A549 (cell line): ENCODE results near the gene SPINK8. TPM values are rescaled to one million over a fixed set of nuclear protein-coding genes. Genes with fewer than 3 reads are reported as not detected.

ENCODE experiments used
- ATAC-seq, 2 experiments: fragments of 200-7000 bp in 1 of 2; fragments of >200 bp in 1 of 2; cut with Nextera tagmentation in 1 of 2; cut with Tn5 transposase in 1 of 2; 3 replicates each; pipeline versions ENCODE4 v1.8.0 to v1.9.1; 2018 to 2020; ENCODE audit warnings: mild to moderate bottlenecking in 1 of 2, moderate library complexity in 1 of 2
- CTCF ChIA-PET: fragments of 300-600 bp; sonication (Branson Sonifier 250); formaldehyde crosslinking; extraction: SDS; loops from one replicate; lab custom pipeline; 2021; ENCODE audit warnings: antibody characterized with exemption, inconsistent platforms; lab: Yijun Ruan, JAX
- POLR2A ChIA-PET: fragments of 350-600 bp; formaldehyde crosslinking; extraction: SDS; loops from one replicate; lab custom pipeline; 2021; ENCODE audit warnings: antibody characterized with exemption, inconsistent platforms; lab: Yijun Ruan, JAX
- DNase-seq, 2 experiments: peaks; one replicate each; pipeline versions ENCODE4 v3.0.0 to v3.0.0-alpha.2; 2011 to 2016; ENCODE audit warnings: low read depth in 1 of 2, low spot score in 1 of 2
- FAIRE-seq: peaks from 2 replicates; lab custom pipeline; 2011; peaks lifted over from hg19 to GRCh38; lab: Jason Lieb, UNC
- H3K27ac ChIP-seq, 2 experiments: fragments of >200 bp; sonication (Bioruptor Twin); formaldehyde crosslinking; 3 replicates each; pipeline ENCODE4 v1.5.1; 2016 to 2017
- H3K4me1 ChIP-seq: fragments of >200 bp; sonication (Bioruptor Twin); formaldehyde crosslinking; 3 replicates; pipeline ENCODE4 v1.6.1; 2016
- H3K4me2 ChIP-seq: fragments of >200 bp; sonication (Bioruptor Twin); formaldehyde crosslinking; 3 replicates; pipeline ENCODE4 v1.6.1; 2016
- H3K4me3 ChIP-seq: fragments of >200 bp; sonication (Bioruptor Twin); formaldehyde crosslinking; 3 replicates; pipeline ENCODE4 v1.5.1; 2016
- H3K9me3 ChIP-seq: fragments of >200 bp; sonication (Bioruptor Twin); formaldehyde crosslinking; 3 replicates; pipeline ENCODE4 v1.6.1; 2016
- EHF ChIP-seq: fragments of 250-450 bp; sonication (Bioruptor Pico); IDR thresholded peaks from 2 replicates; pipeline ENCODE4 v1.5.0; 2020; ENCODE audit warnings: mild to moderate bottlenecking
- EP300 ChIP-seq, 2 experiments: fragments of >200 bp; sonication (Bioruptor Twin); formaldehyde crosslinking; IDR thresholded peaks; 2 replicates in 1 of 2; 3 replicates in 1 of 2; pipeline ENCODE4 v1.6.1; 2016 to 2017
- FOSL2 ChIP-seq, 2 experiments: fragments of 450-650 bp in 1 of 2; fragments of >200 bp in 1 of 2; sonication (Bioruptor Twin) in 1 of 2; formaldehyde crosslinking; IDR thresholded peaks; 2 replicates each; pipeline versions ENCODE4 v1.5.0 to v1.6.1; 2016 to 2020; ENCODE audit warnings: mild to moderate bottlenecking in 1 of 2, moderate library complexity in 1 of 2
- FOXS1 ChIP-seq: fragments of 250-450 bp; sonication (Bioruptor Pico); IDR thresholded peaks from 2 replicates; pipeline ENCODE4 v1.5.0; 2020; ENCODE audit warnings: mild to moderate bottlenecking, moderate library complexity
- GATA3 ChIP-seq: IDR thresholded peaks from 2 replicates; pipeline ENCODE4 v1.6.1; 2012; ENCODE audit warnings: borderline replicate concordance
- HDAC2 ChIP-seq: fragments of 200-600 bp; sonication (generic); IDR thresholded peaks from 2 replicates; pipeline ENCODE4 v1.6.1; 2016
- JUN ChIP-seq, 2 experiments: fragments of >200 bp; sonication (Bioruptor Twin); formaldehyde crosslinking; IDR thresholded peaks; 2 replicates in 1 of 2; 3 replicates in 1 of 2; pipeline ENCODE4 v1.6.1; 2016 to 2017
- MAFK ChIP-seq: fragments of 450-650 bp; IDR thresholded peaks from 2 replicates; pipeline ENCODE4 v1.6.1; 2014; ENCODE audit not compliant: partially characterized antibody
- MAZ ChIP-seq: fragments of 150-350 bp; IDR thresholded peaks from 2 replicates; pipeline ENCODE4 v1.6.1; 2014; ENCODE audit warnings: antibody characterized with exemption, low read depth, low read length, borderline replicate concordance
- MYC ChIP-seq: IDR thresholded peaks from 2 replicates; pipeline ENCODE4 v1.6.1; 2012; ENCODE audit warnings: mild to moderate bottlenecking, inconsistent platforms, low read length, improper control_type of control experiment, borderline replicate concordance
- NPAS2 ChIP-seq: fragments of 250-450 bp; sonication (Bioruptor Pico); IDR thresholded peaks from 2 replicates; pipeline ENCODE4 v1.8.0; 2022; ENCODE audit warnings: mild to moderate bottlenecking, moderate library complexity, borderline replicate concordance
- NR3C1 ChIP-seq: fragments of >200 bp; sonication (Bioruptor Twin); formaldehyde crosslinking; IDR thresholded peaks from 3 replicates; pipeline ENCODE4 v1.6.1; 2017
- POLR2AphosphoS2 ChIP-seq: conservative IDR thresholded peaks from 2 replicates; pipeline ENCODE4 v1.6.1; 2012; ENCODE audit warnings: low read length, improper control_type of control experiment, inconsistent platforms
- RCOR1 ChIP-seq: fragments of 150-350 bp; IDR thresholded peaks from 2 replicates; pipeline ENCODE4 v1.6.1; 2014; ENCODE audit warnings: antibody characterized with exemption, low read length, low read depth
- SREBF2 ChIP-seq: fragments of 450-650 bp; IDR thresholded peaks from 2 replicates; pipeline ENCODE4 v1.6.1; 2014; ENCODE audit warnings: mild to moderate bottlenecking, moderate library complexity
- TFCP2L1 ChIP-seq: fragments of 250-450 bp; sonication (Bioruptor Pico); IDR thresholded peaks from 2 replicates; pipeline ENCODE4 v1.5.0; 2021; ENCODE audit warnings: mild to moderate bottlenecking
- TP53 ChIP-seq: fragments of 250-450 bp; sonication (Bioruptor Pico); IDR thresholded peaks from 2 replicates; pipeline ENCODE4 v1.5.0; 2021; ENCODE audit warnings: mild to moderate bottlenecking, moderate library complexity
- WGBS: methylation state at CpG from one replicate; pipeline ENCODE4 v1.1.6; 2017; ENCODE audit errors: missing lambda C conversion rate; 5-methylcytosine and 5-hydroxymethylcytosine counted together
- polyA plus RNA-seq, 4 experiments: library from polyadenylated mRNA; depleted of rRNA in 3 of 4; stranded (reverse); fragments of >200 nt; fragmentation: RNase III in 1 of 4; extraction: RNeasy Plus Mini Kit Qiagen cat#74134 plus additional on column Dnase treatment in 1 of 4; gene quantifications; 2 replicates in 3 of 4; 3 replicates in 1 of 4; pipeline ENCODE4 v1.2.3, GENCODE V29; 2011 to 2017
- TF ChIP-seq, protein P1 (sequence below): fragments of 250-450 bp; sonication (Bioruptor Pico); IDR thresholded peaks from 2 replicates; pipeline ENCODE4 v1.5.0; 2021; ENCODE audit warnings: mild to moderate bottlenecking, moderate library complexity, borderline replicate concordance
- TF ChIP-seq, protein P2 (sequence below): fragments of 150-350 bp; IDR thresholded peaks from 2 replicates; pipeline ENCODE4 v1.6.1; 2014; ENCODE audit warnings: low read depth, mild to moderate bottlenecking, low read length
- TF ChIP-seq, protein P3 (sequence below): fragments of 250-450 bp; sonication (Bioruptor Pico); IDR thresholded peaks from 2 replicates; pipeline ENCODE4 v1.5.0; 2020; ENCODE audit warnings: low read depth, mild to moderate bottlenecking, moderate library complexity
- TF ChIP-seq, protein P4 (sequence below): IDR thresholded peaks from 2 replicates; pipeline ENCODE4 v1.6.1; 2012; ENCODE audit warnings: low read depth, borderline replicate concordance
- TF ChIP-seq, protein P5 (sequence below): fragments of >200 bp; sonication (Bioruptor Twin); formaldehyde crosslinking; IDR thresholded peaks from 3 replicates; pipeline ENCODE4 v1.5.1; 2016
- TF ChIP-seq, protein P6 (sequence below): fragments of 200-600 bp; sonication (generic); IDR thresholded peaks from 2 replicates; pipeline ENCODE4 v1.6.1; 2016; ENCODE audit warnings: antibody characterized with exemption, mild to moderate bottlenecking, moderate library complexity

Gene SPINK8
- polyA plus RNA-seq, 2 of the 4 experiments (the other 2 are of a cell fraction) = not detected

DNA sequence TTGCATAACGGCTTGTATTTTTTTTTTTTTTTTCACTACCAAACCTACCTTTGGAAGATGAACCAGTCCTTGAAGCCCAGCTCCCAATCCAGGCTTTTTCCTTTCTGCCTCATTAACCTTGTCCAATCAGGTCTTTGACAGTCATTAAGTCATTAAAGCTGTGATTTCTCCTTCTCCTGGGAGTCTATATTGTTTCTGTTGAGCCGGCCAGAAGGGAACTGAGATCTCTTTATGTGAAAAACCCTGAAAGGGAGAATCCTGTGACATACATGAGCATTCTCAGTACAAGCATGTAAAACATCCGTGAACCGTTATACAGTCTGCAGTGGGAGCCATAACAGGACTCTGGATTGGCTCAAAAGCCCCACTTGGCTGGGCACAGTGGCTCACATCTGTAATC is 52.6 kb downstream of the SPINK8 start (continued):
- TF ChIP-seq, protein P1, sequence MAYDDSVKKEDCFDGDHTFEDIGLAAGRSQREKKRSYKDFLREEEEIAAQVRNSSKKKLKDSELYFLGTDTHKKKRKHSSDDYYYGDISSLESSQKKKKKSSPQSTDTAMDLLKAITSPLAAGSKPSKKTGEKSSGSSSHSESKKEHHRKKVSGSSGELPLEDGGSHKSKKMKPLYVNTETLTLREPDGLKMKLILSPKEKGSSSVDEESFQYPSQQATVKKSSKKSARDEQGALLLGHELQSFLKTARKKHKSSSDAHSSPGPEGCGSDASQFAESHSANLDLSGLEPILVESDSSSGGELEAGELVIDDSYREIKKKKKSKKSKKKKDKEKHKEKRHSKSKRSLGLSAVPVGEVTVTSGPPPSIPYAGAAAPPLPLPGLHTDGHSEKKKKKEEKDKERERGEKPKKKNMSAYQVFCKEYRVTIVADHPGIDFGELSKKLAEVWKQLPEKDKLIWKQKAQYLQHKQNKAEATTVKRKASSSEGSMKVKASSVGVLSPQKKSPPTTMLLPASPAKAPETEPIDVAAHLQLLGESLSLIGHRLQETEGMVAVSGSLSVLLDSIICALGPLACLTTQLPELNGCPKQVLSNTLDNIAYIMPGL (CRISPR knock-in tag) = no peak
- TF ChIP-seq MAFK (no peak), SREBF2 (no peak), HDAC2 (no peak), GATA3 (no peak), JUN (IDR thresholded peaks at IDR 0.05) (no peak), RCOR1 (no peak)
- TF ChIP-seq, all 56 proteins: peak for 0

DNA sequence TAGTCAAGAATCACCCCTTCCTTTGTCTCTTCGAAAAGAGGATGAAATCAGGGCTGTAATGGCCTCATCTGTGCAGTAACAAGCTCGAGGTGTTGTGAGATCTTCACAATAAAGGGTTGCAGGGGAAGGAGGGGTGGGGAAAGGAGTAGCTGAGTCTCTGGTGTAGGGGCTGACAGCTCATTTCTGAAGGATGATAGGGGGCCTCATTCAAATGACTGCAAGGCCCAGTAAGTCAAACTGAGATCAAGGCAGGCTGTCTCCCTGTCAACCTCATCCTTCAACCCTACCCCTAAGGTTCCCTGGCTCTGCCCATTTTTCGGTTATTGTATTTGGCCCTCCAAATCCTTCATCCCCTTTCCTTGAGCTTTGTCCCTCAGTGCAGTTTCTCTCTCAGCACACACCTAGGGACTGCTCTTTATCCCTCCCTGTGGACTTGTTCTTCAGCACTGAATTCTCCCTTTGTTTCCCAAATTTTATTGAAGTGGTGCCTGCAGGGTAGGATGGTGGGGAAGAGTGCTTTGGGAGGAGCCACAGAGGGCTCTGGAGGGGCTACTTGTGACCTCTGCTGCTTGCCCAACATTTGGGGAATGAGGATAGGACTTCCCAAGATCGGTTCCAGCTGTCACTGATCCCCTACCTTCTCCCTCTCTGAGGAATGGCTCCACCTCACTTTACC is 54.4 kb downstream of the SPINK8 start:
- ATAC-seq (no peak), FAIRE-seq (no peak), DNase-seq (no peak)
- TF ChIP-seq, protein P2, sequence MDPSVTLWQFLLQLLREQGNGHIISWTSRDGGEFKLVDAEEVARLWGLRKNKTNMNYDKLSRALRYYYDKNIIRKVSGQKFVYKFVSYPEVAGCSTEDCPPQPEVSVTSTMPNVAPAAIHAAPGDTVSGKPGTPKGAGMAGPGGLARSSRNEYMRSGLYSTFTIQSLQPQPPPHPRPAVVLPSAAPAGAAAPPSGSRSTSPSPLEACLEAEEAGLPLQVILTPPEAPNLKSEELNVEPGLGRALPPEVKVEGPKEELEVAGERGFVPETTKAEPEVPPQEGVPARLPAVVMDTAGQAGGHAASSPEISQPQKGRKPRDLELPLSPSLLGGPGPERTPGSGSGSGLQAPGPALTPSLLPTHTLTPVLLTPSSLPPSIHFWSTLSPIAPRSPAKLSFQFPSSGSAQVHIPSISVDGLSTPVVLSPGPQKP = no peak
- no peak for TF ChIP-seq EHF (CRISPR knock-in tag)
- no peak for TF ChIP-seq NPAS2
- TF ChIP-seq, protein P3, sequence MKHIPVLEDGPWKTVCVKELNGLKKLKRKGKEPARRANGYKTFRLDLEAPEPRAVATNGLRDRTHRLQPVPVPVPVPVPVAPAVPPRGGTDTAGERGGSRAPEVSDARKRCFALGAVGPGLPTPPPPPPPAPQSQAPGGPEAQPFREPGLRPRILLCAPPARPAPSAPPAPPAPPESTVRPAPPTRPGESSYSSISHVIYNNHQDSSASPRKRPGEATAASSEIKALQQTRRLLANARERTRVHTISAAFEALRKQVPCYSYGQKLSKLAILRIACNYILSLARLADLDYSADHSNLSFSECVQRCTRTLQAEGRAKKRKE (CRISPR knock-in tag) = no peak
- TF ChIP-seq POLR2AphosphoS2 = no peak
- TF ChIP-seq, protein P4, sequence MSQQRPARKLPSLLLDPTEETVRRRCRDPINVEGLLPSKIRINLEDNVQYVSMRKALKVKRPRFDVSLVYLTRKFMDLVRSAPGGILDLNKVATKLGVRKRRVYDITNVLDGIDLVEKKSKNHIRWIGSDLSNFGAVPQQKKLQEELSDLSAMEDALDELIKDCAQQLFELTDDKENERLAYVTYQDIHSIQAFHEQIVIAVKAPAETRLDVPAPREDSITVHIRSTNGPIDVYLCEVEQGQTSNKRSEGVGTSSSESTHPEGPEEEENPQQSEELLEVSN = no peak
- no peak for TF ChIP-seq TFCP2L1 (CRISPR knock-in tag)
- no peak for TF ChIP-seq TP53 (CRISPR knock-in tag)
- no peak for TF ChIP-seq SREBF2
- no peak for TF ChIP-seq MAZ
- no peak for TF ChIP-seq MAFK
- no peak for TF ChIP-seq FOXS1 (CRISPR knock-in tag)
- TF ChIP-seq NR3C1 = no peak
- no peak for TF ChIP-seq MYC
- no peak for TF ChIP-seq JUN (IDR thresholded peaks at IDR 0.05)
- no peak for TF ChIP-seq EP300 (IDR thresholded peaks at IDR 0.05)
- no peak for TF ChIP-seq FOSL2 (IDR thresholded peaks at IDR 0.05)
- TF ChIP-seq FOSL2 (CRISPR knock-in tag; IDR thresholded peaks at IDR 0.05) = no peak
- TF ChIP-seq, protein P5, sequence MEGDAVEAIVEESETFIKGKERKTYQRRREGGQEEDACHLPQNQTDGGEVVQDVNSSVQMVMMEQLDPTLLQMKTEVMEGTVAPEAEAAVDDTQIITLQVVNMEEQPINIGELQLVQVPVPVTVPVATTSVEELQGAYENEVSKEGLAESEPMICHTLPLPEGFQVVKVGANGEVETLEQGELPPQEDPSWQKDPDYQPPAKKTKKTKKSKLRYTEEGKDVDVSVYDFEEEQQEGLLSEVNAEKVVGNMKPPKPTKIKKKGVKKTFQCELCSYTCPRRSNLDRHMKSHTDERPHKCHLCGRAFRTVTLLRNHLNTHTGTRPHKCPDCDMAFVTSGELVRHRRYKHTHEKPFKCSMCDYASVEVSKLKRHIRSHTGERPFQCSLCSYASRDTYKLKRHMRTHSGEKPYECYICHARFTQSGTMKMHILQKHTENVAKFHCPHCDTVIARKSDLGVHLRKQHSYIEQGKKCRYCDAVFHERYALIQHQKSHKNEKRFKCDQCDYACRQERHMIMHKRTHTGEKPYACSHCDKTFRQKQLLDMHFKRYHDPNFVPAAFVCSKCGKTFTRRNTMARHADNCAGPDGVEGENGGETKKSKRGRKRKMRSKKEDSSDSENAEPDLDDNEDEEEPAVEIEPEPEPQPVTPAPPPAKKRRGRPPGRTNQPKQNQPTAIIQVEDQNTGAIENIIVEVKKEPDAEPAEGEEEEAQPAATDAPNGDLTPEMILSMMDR = no peak
- TF ChIP-seq, protein P6, sequence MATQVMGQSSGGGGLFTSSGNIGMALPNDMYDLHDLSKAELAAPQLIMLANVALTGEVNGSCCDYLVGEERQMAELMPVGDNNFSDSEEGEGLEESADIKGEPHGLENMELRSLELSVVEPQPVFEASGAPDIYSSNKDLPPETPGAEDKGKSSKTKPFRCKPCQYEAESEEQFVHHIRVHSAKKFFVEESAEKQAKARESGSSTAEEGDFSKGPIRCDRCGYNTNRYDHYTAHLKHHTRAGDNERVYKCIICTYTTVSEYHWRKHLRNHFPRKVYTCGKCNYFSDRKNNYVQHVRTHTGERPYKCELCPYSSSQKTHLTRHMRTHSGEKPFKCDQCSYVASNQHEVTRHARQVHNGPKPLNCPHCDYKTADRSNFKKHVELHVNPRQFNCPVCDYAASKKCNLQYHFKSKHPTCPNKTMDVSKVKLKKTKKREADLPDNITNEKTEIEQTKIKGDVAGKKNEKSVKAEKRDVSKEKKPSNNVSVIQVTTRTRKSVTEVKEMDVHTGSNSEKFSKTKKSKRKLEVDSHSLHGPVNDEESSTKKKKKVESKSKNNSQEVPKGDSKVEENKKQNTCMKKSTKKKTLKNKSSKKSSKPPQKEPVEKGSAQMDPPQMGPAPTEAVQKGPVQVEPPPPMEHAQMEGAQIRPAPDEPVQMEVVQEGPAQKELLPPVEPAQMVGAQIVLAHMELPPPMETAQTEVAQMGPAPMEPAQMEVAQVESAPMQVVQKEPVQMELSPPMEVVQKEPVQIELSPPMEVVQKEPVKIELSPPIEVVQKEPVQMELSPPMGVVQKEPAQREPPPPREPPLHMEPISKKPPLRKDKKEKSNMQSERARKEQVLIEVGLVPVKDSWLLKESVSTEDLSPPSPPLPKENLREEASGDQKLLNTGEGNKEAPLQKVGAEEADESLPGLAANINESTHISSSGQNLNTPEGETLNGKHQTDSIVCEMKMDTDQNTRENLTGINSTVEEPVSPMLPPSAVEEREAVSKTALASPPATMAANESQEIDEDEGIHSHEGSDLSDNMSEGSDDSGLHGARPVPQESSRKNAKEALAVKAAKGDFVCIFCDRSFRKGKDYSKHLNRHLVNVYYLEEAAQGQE = no peak
- POLR2A ChIA-PET = interaction anchor here (0.6 kb wide), 1 partner anchor 422 kb away, joined by 3 read pairs; no protein-coding TSS in a partner anchor
- Histone ChIP-seq H3K4me3 (no peak overlapping the region), H3K9me3 (no peaks in the 10 kb centered on the region), H3K27ac (no peak overlapping the region), H3K4me1 (no peaks in the 10 kb centered on the region), H3K4me2 (no peak overlapping the region)
- WGBS = 27% methylated on average over 4 of the region's 4 CpGs
- CTCF ChIA-PET = interaction anchor here (1.1 to 16.9 kb wide), 5 partner anchors 18 to 155 kb away, joined by 3 to 270 read pairs (median 3); no protein-coding TSS in a partner anchor
